Skeletal muscle cell (primary cell): ENCODE data around the gene INTU.
"Not testable (repeated sequence)": the region's sequence is repeated elsewhere in the genome, so short reads cannot be mapped to it uniquely, and the experiment has no call there.

Experiments
- DNase-seq: peaks from one replicate; pipeline ENCODE4 v3.0.0-alpha.2; 2010; ENCODE audit warnings: low read depth
- H3K4me3 ChIP-seq: 2 replicates; pipeline ENCODE4 v1.5.1; 2011; ENCODE audit warnings: low read depth, mild to moderate bottlenecking, control low read depth, low read length, moderate library complexity

INTU gene

GRCh38 chr4:127634181-127634580 is 1.4 kb downstream of the INTU start:
- H3K4me3 ChIP-seq, result no peak overlapping the region
- peak; percentile 43 for DNase-seq

GRCh38 chr4:127641524-127641923 is 8.8 kb downstream of the INTU start:
- DNase-seq, result no peak
- no peak overlapping the region for H3K4me3 ChIP-seq

GRCh38 chr4:127642169-127642568 is 9.4 kb downstream of the INTU start:
- H3K4me3 ChIP-seq, result no peak overlapping the region

GRCh38 chr4:127643791-127644190 is 11.0 kb downstream of the INTU start:
- no peak overlapping the region for H3K4me3 ChIP-seq
- DNase-seq, result no peak

More at GRCh38 chr4:127642169-127642568, 9.4 kb downstream of the INTU start:
- DNase-seq, result no peak

GRCh38 chr4:127648061-127648460 is 15.3 kb downstream of the INTU start:
- DNase-seq, result no peak
- H3K4me3 ChIP-seq, result no peak overlapping the region

- H3K4me3 ChIP-seq, DNase-seq: not testable (repeated sequence)
Observed at GRCh38 chr4:127655590-127655989, 22.8 kb downstream of the INTU start.

- DNase-seq, result no peak
- H3K4me3 ChIP-seq, result no peak overlapping the region
Observed at GRCh38 chr4:127656047-127656680, 23.4 kb downstream of the INTU start.

GRCh38 chr4:127660284-127660885 is 27.6 kb downstream of the INTU start:
- no peak overlapping the region for H3K4me3 ChIP-seq
- no peak for DNase-seq

GRCh38 chr4:127667116-127667515 is 34.4 kb downstream of the INTU start:
- no peak overlapping the region for H3K4me3 ChIP-seq
- no peak for DNase-seq

- no peak for DNase-seq
- H3K4me3 ChIP-seq, result no peak overlapping the region
Observed at GRCh38 chr4:127667772-127668171, 35.0 kb downstream of the INTU start.

- DNase-seq, result no peak
- no peak overlapping the region for H3K4me3 ChIP-seq
Observed at GRCh38 chr4:127668770-127669169, 36.0 kb downstream of the INTU start.

- H3K4me3 ChIP-seq, result no peak overlapping the region
- DNase-seq, result no peak
Observed at GRCh38 chr4:127669691-127670090, 36.9 kb downstream of the INTU start.

GRCh38 chr4:127672111-127672510 is 39.4 kb downstream of the INTU start:
- DNase-seq, result no peak
- H3K4me3 ChIP-seq, result no peak overlapping the region

GRCh38 chr4:127685292-127685691 is 52.5 kb downstream of the INTU start:
- H3K4me3 ChIP-seq, result no peak overlapping the region
- no peak for DNase-seq

- DNase-seq, result no peak
- no peak overlapping the region for H3K4me3 ChIP-seq
Observed at GRCh38 chr4:127686658-127687057, 53.9 kb downstream of the INTU start.

- H3K4me3 ChIP-seq, result no peak overlapping the region
- DNase-seq, result no peak
Observed at GRCh38 chr4:127687580-127687979, 54.8 kb downstream of the INTU start.

GRCh38 chr4:127698789-127699200 is 66.0 kb downstream of the INTU start:
- peak; percentile 61 for DNase-seq
- no peak overlapping the region for H3K4me3 ChIP-seq

- peak; percentile 58 for DNase-seq
- H3K4me3 ChIP-seq, result no peak overlapping the region
Observed at GRCh38 chr4:127708985-127709384, 76.2 kb downstream of the INTU start.

- DNase-seq, result no peak
- no peak overlapping the region for H3K4me3 ChIP-seq
Observed at GRCh38 chr4:127709456-127709855, 76.7 kb downstream of the INTU start.

GRCh38 chr4:127730142-127730913 is 97.6 kb downstream of the INTU start, which contains the start of gene SLC25A31:
TSS of gene SLC25A31 (plus strand) at chr4:127730400. CDS start at chr4:127730546, 146 bp downstream.
- no peak for DNase-seq
- H3K4me3 ChIP-seq, result no peak within 1 kb of the TSS
